ENCODE data around the gene RLBP1.

DNA sequence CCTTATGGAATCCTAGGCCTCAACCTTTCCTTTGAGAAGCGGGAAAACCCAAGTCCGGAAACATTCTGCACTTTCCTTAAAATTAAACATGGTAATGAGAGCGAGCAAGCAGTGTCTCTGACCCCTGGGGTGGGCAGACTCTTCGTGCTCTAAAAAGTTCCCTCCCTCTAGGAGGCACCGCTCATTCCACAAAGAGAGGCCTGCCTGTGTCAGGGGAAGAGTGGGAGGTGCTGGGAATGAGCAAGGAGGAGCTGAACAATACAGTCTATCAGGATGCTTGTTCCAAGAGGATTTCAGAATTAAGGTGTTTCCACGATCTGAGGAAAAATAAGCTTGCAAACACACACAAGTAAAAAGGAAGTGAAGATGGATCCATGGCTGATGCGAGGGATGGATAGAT, 6.0 kb upstream of the RLBP1 start:
- TF ChIP-seq, protein P1, sequence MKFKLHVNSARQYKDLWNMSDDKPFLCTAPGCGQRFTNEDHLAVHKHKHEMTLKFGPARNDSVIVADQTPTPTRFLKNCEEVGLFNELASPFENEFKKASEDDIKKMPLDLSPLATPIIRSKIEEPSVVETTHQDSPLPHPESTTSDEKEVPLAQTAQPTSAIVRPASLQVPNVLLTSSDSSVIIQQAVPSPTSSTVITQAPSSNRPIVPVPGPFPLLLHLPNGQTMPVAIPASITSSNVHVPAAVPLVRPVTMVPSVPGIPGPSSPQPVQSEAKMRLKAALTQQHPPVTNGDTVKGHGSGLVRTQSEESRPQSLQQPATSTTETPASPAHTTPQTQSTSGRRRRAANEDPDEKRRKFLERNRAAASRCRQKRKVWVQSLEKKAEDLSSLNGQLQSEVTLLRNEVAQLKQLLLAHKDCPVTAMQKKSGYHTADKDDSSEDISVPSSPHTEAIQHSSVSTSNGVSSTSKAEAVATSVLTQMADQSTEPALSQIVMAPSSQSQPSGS (tag by site-specific recombination; IDR thresholded peaks at IDR 0.05; ENCODE audit: low read depth) = no peak
- TF ChIP-seq, protein P2, sequence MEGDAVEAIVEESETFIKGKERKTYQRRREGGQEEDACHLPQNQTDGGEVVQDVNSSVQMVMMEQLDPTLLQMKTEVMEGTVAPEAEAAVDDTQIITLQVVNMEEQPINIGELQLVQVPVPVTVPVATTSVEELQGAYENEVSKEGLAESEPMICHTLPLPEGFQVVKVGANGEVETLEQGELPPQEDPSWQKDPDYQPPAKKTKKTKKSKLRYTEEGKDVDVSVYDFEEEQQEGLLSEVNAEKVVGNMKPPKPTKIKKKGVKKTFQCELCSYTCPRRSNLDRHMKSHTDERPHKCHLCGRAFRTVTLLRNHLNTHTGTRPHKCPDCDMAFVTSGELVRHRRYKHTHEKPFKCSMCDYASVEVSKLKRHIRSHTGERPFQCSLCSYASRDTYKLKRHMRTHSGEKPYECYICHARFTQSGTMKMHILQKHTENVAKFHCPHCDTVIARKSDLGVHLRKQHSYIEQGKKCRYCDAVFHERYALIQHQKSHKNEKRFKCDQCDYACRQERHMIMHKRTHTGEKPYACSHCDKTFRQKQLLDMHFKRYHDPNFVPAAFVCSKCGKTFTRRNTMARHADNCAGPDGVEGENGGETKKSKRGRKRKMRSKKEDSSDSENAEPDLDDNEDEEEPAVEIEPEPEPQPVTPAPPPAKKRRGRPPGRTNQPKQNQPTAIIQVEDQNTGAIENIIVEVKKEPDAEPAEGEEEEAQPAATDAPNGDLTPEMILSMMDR (tag by site-specific recombination; IDR thresholded peaks at IDR 0.05) = no peak
- no peak for TF ChIP-seq ZNF626 (tag by site-specific recombination; IDR thresholded peaks at IDR 0.05)
- no peak for TF ChIP-seq YY1 (tag by site-specific recombination; IDR thresholded peaks at IDR 0.05)
- TF ChIP-seq ZNF274 (IDR thresholded peaks at IDR 0.05; ENCODE audit: low read length) = no peak
- no peak for TF ChIP-seq ZNF274 (tag by site-specific recombination; IDR thresholded peaks at IDR 0.05; ENCODE audit: borderline replicate concordance)

Measured in HEK293 (cell line).